ENCODE data around the gene FTO.

- TF ChIP-seq EZH2 (IDR thresholded peaks at IDR 0.05; ENCODE audit: borderline replicate concordance) (no peak), CTCF (IDR thresholded peaks at IDR 0.05; ENCODE audit: poor library complexity) (no peak), EZH2phosphoT487 (IDR thresholded peaks at IDR 0.05; ENCODE audit: low read depth, severe bottlenecking, unreplicated experiment) (no peak)
These were observed 462.2 kb downstream of the FTO start for GRCh38 chr16:54165912-54166865.

All from hepatocyte (in vitro differentiated cells).